Brain microvascular endothelial cell (primary cell): ENCODE measurements around the gene PLA2G1B.
A peak's percentile ranks its signal among the peaks of the same experiment; 100 is the strongest.

Source experiments
- DNase-seq: peaks from one replicate; pipeline ENCODE4 v3.0.0-alpha.2; 2020
- H3K27ac ChIP-seq: fragments of 250-450 bp; sonication (Bioruptor Pico); 2 replicates; pipeline ENCODE4 v1.5.1; 2020; ENCODE audit warnings: mild to moderate bottlenecking, moderate library complexity
- H3K27me3 ChIP-seq: fragments of 250-450 bp; sonication (Bioruptor Pico); replicated peaks from 2 replicates; pipeline ENCODE4 v1.5.1; 2020; ENCODE audit warnings: mild to moderate bottlenecking
- H3K36me3 ChIP-seq: fragments of 250-450 bp; sonication (Bioruptor Pico); replicated peaks from 2 replicates; pipeline ENCODE4 v1.5.1; 2020; ENCODE audit warnings: mild to moderate bottlenecking
- H3K4me3 ChIP-seq: 2 replicates; pipeline ENCODE4 v1.5.1; 2011; ENCODE audit warnings: low read depth, mild to moderate bottlenecking, control low read depth, low read length, moderate library complexity
- CTCF ChIP-seq: IDR thresholded peaks from 2 replicates; pipeline ENCODE4 v1.5.1; 2011; ENCODE audit warnings: low read depth, mild to moderate bottlenecking, moderate library complexity, low read length, control low read depth, inconsistent platforms; ENCODE audit errors: missing control alignments
- in situ Hi-C: cut with HindIII; loops from 2 replicates; pipeline ENCODE4 v1.10.0; 2017; ENCODE audit warnings: low sequenced_read_pairs, low pct_ligation_motif_present

The PLA2G1B gene

DNA sequence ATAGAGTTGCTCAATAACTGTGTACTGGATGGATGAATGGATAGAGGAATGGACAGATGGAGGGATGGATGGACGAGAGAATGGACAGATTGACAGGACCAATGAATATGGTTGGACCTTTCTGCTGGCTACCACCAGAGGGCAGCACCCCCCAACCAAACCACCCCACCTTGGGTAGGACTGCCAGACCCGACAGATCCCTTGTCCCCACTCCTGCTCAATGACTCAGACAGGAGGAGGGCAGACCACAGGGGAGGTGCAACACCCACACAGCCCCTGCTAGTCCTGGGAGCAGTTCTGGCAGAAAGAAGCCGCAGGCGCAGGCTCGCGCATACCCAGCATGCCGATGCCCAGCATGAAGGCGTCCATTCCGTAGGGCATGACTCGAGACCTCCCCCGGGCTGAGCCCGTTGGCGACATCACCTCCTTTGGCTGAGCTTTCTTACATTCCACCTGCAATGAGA is 29.0 kb upstream of the PLA2G1B start:
- in situ Hi-C loops: no loop called here
- no peak overlapping the region for H3K27ac ChIP-seq
- no peaks in the 10 kb centered on the region for H3K27me3 ChIP-seq
- no peaks in the 10 kb centered on the region for H3K36me3 ChIP-seq
- DNase-seq: peak; percentile 87
- peak; percentile 93 for TF ChIP-seq CTCF
- H3K4me3 ChIP-seq: peak overlapping the region; percentile 22

DNA sequence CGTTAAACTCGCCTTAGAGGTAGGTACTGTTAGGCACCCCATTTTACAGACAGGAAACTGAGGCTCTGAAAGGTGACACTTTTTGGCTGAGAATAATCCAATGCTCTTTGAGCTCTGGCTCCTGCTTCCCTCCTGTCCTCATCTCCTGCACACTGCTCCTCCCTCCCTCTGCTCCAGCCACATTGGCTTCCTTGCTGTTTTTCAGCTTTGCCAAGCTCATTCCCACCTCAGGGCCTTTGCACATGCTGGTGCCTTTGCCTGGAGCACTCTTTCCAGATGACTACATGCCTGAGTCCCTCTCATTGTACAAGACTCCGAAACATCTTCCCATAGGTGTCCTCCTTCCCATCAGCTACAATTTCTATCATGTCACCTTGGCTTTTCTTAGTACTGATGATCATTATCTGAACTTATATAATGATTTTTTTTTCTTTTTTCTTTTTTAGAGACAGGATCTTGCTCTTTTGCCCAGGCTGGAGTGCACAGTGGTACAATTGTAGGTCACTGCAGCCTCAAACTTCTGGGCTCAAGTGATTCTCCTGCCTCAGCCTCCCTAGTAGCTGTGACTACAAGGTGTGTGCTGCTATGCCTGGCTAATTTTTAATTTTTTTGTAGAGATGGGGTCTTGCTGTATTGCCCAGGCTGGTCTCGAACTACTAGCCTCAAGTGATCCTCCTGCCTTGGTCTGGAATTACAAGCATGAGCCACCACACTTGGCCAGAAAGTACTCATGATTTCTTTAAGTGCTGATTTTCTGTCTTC is 26.2 kb upstream of the PLA2G1B start:
- H3K4me3 ChIP-seq: no peak overlapping the region
- DNase-seq: no peak
- H3K27me3 ChIP-seq: no peaks in the 10 kb centered on the region
- H3K36me3 ChIP-seq: no peaks in the 10 kb centered on the region
- in situ Hi-C loops: no loop called here
- H3K27ac ChIP-seq: no peak overlapping the region
- TF ChIP-seq CTCF: no peak

- no peak overlapping the region for H3K27ac ChIP-seq
- no peak overlapping the region for H3K4me3 ChIP-seq
- no peaks in the 10 kb centered on the region for H3K27me3 ChIP-seq
- no peak for TF ChIP-seq CTCF
- DNase-seq: no peak
- no peaks in the 10 kb centered on the region for H3K36me3 ChIP-seq
- in situ Hi-C loops: no loop called here
Observed at GRCh38 chr12:120353136-120353535, 25.6 kb upstream of the PLA2G1B start.

- DNase-seq: peak; percentile 55
- no peak overlapping the region for H3K27ac ChIP-seq
- no peaks in the 10 kb centered on the region for H3K27me3 ChIP-seq
- no peaks in the 10 kb centered on the region for H3K36me3 ChIP-seq
- no peak for TF ChIP-seq CTCF
- no peak overlapping the region for H3K4me3 ChIP-seq
- in situ Hi-C loops: no loop called here
Observed at GRCh38 chr12:120352117-120352516, 24.5 kb upstream of the PLA2G1B start.

- no peak for DNase-seq
- in situ Hi-C loops: no loop called here
- Histone ChIP-seq H3K27me3 (no peaks in the 10 kb centered on the region), H3K27ac (no peak overlapping the region), H3K36me3 (no peaks in the 10 kb centered on the region), H3K4me3 (no peak overlapping the region)
- no peak for TF ChIP-seq CTCF
Observed at GRCh38 chr12:120350576-120351350, 23.2 kb upstream of the PLA2G1B start.
